ENCODE measurements around the gene PCNX1.
"Not testable (repeated sequence)": the region's sequence is repeated elsewhere in the genome, so short reads cannot be mapped to it uniquely, and the experiment has no call there.

The PCNX1 gene

DNA sequence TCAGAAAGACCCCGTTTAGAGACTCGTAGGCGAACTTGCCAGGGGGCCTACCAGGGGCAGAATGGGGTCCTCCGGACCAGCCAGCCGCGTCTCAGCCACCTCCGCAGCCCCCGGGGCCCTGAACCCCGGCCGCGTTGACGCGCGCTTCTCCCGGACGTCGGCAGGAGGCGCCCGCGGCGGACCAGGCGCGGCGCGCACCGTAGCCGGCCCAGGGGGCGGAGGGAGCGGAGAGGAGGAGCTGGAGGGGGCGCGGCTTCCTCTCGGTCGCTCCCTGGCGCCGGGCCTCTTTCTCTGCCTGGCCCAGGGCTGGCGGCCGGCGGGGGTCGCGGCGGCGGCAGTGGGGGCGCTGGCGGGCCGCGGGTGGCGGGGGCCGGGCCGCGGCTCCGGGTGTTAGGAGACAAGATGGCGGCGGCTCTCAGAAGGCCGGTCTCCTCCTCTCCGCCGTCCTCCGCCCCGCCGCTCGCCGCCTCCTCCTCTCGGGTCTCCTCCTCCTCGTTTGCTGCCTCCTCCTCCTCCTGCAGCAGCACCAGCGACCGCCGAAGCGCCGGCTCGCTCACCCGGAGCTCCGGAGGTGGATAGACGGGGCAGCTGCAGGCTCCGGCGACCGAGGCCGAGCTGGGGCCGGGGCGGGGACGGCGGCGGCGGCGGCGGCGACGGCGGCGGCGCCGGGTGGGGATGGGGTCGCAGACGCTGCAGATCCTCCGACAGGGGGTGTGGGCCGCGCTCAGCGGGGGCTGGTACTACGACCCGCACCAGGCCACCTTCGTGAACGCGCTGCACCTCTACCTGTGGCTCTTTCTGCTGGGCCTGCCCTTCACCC is at the start of gene PCNX1:
PCNX1 (plus strand) TSS at position 284 of the 820 bp plus-strand sequence; CDS start at position 676, 392 bp downstream.
- peak; percentile 90 for DNase-seq (ENCODE audit: low spot score)

DNA sequence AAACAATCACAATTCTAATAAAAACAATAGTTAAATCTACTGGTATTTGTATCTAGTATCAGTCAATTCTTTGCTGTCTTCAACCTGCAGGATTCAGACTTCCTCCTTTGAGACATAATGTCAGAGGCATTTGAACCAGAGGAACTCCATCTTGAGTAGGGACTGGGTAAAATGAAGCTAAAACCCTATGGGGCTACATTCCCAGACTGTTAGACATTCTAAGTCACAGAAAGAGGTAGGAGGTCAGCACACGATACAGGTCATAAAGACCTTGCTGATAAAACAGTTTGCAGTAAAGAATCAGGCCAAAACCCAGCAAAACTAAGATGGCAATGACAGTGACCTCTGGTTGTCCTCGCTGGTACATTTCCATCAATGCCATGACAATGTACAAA is 49.8 kb upstream of the PCNX1 start:
- DNase-seq (ENCODE audit: low spot score): no peak

DNA sequence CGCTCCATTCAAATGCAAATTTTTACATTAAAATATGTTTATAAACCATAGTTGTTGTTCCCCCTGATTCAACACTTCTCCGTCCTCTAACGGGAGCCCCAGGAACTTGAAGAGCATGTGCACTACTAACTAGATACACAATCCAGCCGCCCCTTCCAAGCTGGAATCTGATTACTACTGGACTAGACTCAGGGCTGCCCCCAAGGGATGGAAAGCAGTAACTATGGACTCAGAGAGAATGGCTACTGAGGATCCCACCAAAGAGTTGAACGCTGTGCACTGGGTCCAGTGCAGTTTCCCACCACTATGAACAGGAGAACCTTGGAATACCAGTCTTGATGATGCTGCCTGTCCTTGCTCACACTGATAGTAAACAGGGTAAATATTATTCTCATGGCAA is 48.6 kb upstream of the PCNX1 start:
- DNase-seq (ENCODE audit: low spot score): no peak

DNA sequence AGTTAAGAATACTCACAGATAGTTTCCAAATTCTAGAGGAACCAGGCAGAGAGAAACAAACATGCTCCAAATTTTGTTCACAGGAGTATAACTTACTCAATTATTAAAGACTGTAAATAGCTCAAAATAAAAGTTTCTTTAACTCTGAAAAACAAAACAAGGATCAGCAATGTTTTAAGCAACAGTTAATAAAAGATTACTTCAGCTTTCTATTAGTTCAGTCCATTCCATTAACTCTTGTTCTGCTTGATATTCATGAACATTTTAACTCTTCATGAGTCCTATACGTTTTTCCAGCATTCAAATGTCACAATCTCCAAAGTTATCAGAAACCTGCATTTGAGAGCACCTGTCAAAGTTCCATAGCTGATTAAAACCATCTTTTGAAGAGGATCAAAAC is 40.3 kb upstream of the PCNX1 start:
- not testable (repeated sequence) for DNase-seq (ENCODE audit: low spot score)

DNA sequence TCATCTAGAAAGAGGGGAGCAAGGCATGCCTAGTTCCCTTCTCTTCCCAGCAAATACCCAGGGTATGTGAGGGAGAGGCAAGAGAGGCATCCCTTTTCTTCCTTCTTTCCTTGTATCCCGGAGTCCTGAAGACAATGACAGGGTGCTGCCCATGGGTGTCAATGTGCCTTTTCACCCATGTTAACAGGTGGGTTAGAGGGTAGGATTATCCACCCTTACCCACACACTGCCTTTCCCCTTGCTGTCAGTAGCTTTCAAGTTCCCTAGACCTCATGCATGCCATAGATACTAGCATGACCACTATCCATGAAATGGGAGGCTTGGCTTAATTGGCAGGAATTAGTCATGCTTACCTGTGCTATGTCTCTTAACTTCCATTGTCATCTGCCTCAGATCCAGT is 36.3 kb upstream of the PCNX1 start:
- DNase-seq (ENCODE audit: low spot score): no peak

DNA sequence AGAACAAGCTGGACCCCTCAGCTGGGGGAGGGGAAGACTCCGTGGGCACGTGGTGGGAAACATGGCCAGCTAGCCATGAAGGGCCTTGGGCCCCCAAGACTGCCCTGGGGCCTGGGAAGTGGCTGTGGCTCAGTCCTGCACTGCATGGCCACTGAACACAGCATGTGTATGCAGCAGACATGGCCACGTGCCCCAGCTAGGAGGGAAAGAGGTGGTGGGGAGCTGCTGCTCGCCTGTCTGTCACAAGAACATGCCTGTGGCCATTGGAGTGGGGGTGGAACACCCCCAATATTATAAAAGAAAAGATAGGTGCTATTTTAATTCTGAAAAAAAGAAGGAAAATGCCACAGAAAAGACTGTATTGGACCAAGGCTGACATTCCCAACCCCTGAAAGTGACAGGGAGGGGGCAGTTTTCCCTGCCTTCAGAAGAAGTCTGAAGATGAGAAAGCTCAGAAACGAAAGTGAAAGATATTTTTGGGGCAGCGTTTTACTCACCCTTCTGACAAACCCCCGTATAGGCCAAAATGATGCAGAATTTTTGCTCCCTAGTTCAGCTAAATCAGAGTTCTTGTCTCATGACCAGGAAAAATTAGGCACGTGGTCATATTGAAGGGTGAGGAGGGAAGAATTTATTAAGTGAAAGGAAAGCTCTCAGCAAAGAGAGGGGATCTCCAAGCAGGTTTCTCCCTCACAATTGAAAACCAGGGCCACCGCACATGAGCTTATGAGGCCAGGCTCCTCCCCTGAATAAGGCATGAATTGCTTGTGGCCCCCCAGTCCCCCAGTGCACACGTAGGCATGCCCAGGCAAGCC is 35.2 kb upstream of the PCNX1 start:
- peak; percentile 49 for DNase-seq (ENCODE audit: low spot score)

DNA sequence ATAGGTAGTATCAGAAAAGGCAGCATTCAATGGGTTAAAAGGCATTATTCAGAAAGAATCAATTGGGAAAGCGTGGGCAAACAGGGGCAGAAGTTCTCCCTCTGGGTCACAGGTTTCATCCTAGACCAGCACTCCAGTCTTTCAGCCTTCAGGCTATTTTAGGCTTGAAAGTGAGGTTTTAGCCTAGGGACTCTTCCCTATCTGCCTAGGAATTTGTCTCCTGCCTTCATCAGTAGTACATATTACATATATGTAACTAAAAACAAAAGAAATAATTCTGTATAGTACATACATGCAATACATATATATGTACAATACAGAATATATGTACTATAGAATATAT is 34.6 kb upstream of the PCNX1 start:
- no peak for DNase-seq (ENCODE audit: low spot score)

DNA sequence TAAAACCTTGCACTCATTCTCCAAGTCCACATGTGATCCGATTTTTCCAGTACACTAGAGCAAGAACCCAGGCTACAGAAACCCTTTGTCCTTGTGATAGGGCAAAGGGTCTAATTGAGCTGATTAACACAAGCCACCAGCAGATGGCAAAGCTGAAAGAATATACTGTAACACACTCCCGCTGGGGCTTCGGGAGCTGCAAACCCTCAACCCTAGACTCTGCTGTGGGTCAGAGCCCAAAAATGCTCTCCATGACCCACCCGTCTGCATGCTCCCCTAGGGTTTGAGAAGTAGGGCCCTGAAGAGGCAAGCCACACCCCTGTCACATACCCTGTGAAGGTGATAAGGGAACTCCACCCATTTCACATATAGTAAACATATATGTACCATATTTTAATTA is 33.6 kb upstream of the PCNX1 start:
- DNase-seq (ENCODE audit: low spot score): no peak

DNA sequence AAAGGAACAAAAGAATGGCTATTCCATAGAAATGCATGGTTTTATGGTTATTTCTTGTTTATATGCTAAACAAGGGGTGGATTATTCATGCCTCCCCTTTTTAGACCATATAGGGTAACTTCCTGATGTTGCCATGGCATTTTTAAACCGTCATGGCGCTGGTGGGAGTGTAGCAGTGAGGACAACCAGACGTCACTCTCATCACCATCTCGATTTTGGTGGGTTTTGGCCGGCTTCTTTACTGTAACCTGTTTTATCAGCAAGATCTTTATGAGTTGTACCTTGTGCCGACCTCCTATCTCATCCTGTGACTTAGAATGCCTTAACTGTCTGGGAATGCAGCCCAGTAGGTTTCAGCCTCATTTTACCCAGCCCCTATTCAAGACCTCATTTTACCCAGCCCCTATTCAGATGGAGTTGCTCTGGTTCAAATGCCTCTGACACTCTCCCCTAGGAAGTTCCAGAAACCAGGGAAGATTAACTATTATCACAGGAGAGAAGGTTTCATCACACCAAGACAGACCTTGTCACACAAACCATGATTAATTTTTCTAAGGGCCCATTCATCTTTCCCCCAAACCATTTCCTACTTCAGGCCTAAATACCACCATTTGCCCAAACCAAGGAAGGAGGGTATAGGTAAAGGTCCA is 31.3 kb upstream of the PCNX1 start:
- DNase-seq (ENCODE audit: low spot score): not testable (repeated sequence)

DNA sequence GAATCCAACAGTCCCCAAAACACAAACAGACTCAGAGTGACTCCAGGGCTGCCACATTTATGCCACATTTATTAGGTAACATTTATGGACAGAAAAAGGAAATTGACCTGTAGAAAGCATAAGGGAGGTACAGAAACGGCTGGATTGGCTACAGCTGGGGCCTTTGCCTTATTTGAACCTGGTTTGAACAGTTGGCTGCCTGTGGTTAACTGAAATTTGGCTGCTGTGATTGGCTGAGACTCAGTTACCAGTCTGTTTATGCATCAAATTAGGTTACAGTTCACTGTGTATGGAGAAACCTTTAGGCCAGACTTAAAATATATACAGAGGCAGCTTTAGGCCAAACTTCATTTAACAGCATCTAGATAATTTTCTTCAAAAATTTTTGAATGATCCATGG is 27.8 kb upstream of the PCNX1 start:
- no peak for DNase-seq (ENCODE audit: low spot score)

DNA sequence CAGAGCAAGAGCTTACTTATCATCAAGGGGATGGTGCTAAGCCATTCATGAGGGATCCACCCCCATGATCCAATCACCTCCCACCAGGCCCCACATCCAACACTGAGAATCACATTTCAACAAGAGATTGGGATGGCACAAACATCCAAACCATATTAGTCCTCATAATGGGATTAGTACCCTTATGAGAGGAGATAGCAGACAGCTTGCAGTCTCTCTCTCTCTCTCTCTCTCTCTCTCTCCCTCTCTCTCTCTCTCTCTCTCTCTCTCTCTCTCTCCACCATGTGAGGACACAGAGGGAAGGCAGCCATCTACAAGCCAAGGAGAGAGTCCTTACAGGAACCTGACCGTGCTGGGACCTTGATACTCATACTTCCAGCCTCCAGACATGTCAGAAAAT is 26.4 kb upstream of the PCNX1 start:
- not testable (repeated sequence) for DNase-seq (ENCODE audit: low spot score)

DNA sequence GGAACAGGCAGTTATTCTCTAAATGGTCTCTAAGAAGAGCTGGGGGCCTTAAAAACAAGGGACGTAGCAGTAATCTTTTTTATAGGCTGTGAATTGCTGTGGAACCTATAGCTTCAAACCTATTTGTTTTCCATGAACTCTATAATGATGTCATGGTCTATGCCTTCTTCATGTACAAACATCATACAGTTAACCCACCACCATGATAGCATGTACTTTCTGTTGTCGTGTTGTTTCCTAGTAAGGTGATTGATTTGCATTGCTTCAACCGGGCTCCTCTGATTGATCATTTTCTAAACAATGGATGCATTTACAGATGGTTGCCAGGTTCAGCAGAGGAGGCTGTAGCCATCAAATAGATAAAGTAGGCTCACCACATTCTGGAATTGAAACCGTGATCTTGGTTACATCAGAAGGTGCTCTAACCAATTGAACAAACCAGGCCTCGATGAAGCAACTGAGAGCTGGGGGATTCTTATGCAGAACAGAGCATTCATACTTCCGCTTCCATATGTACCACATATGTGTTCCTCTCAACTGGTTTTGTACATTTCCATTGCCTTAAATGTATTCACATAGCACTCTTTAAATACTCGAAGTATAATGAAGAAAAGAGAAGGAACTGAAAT is 25.6 kb upstream of the PCNX1 start:
- DNase-seq (ENCODE audit: low spot score): no peak

DNA sequence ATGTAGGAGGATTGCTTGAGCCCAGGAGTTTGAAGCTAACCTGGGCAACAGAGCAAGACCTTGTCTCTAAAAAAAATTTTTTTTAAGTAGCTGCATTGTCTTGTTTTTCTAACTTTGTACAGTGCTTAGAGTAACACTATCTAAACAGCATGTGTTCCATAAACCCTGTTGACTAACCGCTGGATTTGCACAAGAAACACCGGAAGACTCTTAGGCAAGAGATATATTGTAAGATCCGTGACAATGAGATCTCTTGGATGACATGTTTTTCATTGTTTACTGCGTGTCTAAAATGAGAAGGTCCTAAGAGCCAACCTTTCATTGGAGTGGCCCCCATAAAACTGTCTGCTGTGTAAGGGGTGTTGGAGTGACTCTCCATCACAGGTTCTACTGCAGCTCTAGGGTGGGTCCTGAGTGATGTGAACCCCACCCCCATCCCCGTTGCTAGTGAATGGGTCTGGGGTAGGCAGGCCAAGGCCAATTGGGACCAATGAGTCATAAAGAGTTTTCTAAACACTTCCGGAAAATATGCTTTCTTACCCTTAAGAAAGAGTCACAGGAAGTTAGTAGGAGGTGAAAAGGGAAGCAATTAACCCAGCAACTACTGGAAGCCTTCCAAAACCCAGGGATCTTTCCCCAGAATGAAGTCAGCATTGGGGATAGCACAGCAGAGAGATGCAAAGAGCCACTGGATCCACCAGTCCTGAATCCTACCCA is 24.3 kb upstream of the PCNX1 start:
- peak; percentile 53 for DNase-seq (ENCODE audit: low spot score)

DNA sequence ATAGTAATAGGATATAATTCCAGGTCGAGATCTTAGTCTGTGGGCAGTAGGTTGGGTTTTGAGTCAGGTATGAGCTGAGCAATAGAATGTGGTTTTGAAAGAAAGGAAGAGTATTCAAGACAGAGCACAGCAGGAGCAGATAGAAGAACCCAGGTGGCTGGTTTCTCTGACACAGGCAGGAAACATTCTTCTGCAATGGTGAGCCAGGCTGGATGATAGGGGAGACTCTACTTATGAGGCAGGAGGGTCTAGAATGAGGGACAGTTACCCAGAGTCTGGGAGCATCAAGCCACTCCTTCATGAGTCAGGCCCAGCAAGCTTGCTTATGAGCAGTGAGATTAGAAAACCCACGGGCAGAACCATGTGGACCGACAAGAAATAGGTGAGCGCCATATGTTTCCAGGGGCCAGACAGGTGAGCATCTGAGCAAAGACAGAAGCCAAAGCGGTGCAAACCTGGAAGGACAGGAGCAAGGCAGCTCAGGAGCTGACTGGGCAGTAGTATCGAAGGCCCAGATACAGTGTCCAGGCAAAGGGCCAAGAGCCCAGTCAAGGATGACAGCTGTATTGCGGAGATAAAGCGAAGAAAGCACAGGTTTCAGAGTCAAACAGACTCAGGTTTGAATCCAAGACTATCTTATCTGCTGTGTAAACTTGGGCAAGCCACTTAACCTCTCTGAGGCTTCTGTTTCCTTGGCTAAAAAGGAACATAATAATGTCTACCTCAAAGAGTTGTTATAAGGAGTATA is 22.5 kb upstream of the PCNX1 start:
- peak; percentile 72 for DNase-seq (ENCODE audit: low spot score)

DNA sequence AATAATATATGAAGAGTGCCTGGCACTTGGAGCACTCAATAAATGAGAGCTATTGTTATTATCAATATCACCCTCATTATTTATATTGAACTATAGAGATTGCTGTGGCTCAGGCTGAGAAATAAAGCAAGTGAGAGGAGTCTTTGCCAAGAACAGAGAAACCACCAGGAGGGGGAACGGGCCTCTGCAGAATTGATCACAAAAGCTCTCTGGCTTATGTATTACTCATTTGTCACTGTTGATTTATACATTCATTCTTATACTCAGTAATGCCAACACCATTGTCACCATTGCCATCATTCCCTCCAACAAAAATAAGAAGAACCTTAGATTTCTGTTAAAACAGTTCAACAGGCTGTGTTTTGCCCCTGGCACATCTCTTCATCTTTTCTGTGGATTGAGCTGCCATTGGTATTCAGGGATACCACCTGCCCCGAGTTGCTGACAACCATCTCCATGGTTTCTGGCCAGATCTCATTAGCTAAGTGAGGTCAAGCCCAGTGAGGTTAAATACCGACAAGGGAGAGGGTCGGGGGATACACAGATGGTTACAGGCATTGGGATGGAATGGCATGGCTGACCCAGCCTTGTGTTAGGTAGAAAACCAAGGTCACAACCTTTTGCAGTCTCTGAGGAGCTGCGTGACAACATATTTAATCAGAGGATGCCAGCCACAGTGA is 21.8 kb upstream of the PCNX1 start:
- DNase-seq (ENCODE audit: low spot score): peak; percentile 87

DNA sequence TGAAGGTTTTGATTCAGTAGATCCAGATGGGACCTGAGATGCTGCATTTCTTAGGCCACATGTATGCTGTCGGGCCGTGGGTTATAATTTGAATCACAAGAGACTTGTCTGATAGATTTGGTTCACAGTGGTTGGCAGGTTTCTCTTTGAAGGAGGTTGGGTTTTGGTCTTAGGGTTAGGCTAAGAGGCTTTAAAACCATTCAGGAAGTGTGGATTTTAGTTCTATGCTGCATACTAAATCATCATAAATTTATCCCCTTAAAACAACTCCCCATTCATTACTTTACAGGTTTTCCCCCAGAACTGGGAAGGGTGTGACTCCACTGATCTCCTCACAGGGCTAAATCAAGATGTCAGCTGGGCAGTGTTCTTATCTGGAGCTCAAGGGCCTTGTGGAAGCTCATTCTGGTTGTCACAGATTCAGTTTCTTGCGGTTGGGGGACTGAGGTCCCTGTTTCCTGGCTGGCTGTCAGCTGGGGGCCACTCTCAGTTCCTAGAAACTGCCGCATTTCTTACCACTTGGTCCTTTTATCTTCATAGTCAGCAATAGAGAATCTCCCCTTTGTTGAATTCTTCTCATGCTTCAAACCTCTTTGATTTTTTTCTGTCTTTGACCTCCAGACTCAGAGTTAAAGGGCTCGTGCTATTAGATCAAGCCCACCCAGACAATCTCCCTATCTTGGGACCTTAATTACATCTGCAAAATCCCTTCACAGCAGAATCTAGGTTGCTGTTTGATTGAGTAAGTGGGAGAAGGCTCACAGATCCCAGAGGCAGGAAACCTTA is 20.6 kb upstream of the PCNX1 start:
- DNase-seq (ENCODE audit: low spot score): peak; percentile 87

DNA sequence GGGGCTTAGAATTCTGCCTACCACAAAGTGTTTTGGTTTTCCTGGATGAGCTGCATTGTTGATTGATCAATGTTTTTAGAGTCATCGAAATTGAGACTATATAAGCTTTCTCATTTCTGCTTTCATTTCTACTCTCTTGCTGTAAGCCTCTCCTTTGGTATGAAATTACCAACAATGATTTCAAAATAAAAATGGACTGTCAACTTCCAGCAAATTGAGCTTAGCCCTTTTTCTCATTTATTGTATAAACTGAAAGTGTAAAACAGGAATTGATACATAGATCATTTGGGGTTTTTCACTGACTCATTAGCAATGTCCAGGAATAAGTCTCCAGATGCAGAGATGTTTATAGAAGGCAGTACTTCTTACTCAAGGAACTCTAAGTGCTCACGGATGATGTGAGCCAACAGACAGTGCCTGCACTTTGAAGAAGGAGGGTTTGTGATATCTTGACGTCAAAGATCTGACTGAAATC is 20.0 kb upstream of the PCNX1 start:
- DNase-seq (ENCODE audit: low spot score): peak; percentile 62

DNA sequence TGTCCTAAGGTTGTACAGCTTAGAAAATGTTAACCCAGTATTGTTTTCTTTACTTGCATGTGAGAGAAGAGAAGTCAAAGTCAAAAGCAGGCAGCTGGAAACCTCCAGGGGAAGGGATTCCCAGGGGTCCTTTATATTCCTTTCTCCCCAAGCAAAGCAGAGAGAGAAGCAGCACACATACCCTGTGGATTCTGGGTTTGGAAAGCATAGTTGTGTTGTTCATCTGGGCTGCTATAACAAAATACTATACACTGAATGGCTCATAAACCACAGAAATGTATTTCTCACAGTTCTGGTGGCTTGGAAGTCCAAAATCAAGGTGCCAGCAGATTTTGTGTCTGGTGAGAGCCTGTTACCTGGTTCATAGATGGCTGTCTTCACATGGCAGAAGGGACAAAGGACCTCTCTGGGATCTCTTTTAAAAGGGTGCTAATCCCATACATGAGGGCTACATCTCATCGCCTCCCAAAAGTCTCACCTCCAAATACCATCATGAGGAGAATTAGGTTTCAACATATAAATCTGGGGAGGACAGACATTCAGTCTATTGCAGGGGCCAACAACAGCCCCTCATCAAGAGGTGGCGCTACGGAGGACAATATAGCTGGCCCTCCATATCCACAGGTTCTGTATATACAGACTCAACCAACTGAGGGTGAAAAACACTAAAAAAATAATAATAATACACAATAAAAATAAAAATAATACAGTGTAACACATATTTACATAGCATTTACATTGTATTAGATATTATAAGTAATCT is 19.3 kb upstream of the PCNX1 start:
- DNase-seq (ENCODE audit: low spot score): no peak

All from activated CD4-positive, alpha-beta T cell treated with anti-CD3 and anti-CD28 coated beads, Interleukin-2, Interleukin-4, amounts not matched to agents 100 ng/mL and 50 ng/mL, durations not matched to agents 16 hours and 8 hours (primary cell).